Body of pancreas (tissue), 4 donors: Measurements from ENCODE around the gene A3GALT2.

Experiments used
- POLR2A ChIP-seq, 3 donors: fragments of 450-650 bp; IDR thresholded peaks; one replicate each; pipeline ENCODE4 v1.6.1; 2016; ENCODE audit warnings: antibody characterized with exemption in 3 of 3, mild to moderate bottlenecking in 2 of 3
- TF ChIP-seq, protein P1 (sequence below), 7 experiments: fragments of 450-650 bp in 4 of 7; fragments of 200-600 bp in 3 of 7; sonication (generic) in 3 of 7; IDR thresholded peaks; one replicate each; pipeline ENCODE4 v1.5.1; 2016 to 2019; ENCODE audit warnings: antibody characterized with exemption in 7 of 7

DNA sequence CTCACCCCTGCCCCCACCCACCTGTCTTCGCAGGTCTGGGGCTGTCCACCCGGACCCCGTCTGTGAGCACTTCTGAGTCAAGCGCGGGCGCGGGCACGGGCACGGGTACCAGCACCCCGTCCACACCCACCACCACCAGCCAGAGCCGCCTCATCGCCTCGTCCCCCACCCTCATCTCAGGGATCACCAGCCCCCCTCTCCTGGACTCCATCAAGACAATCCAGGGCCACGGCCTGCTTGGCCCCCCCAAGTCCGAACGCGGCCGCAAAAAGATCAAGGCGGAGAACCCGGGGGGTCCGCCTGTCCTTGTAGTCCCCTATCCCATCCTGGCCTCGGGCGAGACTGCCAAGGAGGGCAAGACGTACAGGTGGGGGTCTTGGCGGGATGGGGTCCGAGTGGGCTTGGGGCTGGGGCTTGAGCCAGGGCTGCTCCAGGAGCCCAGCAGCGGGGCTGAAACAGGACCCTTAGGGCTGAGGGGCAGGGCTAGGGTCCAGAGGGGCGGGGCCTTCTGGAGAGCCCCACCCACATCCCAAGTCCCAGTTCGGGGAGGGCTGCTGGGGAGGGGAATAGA is 40.7 kb downstream of the A3GALT2 start:
- no peak for TF ChIP-seq POLR2A (IDR thresholded peaks at IDR 0.05)
- TF ChIP-seq, protein P1, sequence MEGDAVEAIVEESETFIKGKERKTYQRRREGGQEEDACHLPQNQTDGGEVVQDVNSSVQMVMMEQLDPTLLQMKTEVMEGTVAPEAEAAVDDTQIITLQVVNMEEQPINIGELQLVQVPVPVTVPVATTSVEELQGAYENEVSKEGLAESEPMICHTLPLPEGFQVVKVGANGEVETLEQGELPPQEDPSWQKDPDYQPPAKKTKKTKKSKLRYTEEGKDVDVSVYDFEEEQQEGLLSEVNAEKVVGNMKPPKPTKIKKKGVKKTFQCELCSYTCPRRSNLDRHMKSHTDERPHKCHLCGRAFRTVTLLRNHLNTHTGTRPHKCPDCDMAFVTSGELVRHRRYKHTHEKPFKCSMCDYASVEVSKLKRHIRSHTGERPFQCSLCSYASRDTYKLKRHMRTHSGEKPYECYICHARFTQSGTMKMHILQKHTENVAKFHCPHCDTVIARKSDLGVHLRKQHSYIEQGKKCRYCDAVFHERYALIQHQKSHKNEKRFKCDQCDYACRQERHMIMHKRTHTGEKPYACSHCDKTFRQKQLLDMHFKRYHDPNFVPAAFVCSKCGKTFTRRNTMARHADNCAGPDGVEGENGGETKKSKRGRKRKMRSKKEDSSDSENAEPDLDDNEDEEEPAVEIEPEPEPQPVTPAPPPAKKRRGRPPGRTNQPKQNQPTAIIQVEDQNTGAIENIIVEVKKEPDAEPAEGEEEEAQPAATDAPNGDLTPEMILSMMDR (IDR thresholded peaks at IDR 0.05) = no peak
